Psoas muscle (tissue), 8 donors: Measurements from ENCODE around the gene SEC24B. TPM values are rescaled to one million over a fixed set of nuclear protein-coding genes. Genes with fewer than 3 reads are reported as not detected.
"Not testable (repeated sequence)": the region's sequence is repeated elsewhere in the genome, so short reads cannot be mapped to it uniquely, and the experiment has no call there.

Experiments
- ATAC-seq, 4 donors: fragments of 200-7000 bp; cut with Tn5 transposase; one replicate each; pipeline ENCODE4 v1.9.1; 2020; ENCODE audit warnings: moderate library complexity in 3 of 4, mild to moderate bottlenecking in 2 of 4
- DNase-seq, 2 donors: peaks; one replicate each; pipeline ENCODE4 v3.0.0-alpha.2; 2020
- H3K27ac ChIP-seq: fragments of 200-600 bp; one replicate; pipeline ENCODE4 v1.8.0; 2022
- H3K27me3 ChIP-seq, 3 donors: fragments of 200-600 bp in 1 of 3; one replicate each; pipeline versions ENCODE4 v1.6.1 to v1.8.0; 2013 to 2022; ENCODE audit warnings: low read length in 2 of 3, mild to moderate bottlenecking in 2 of 3, moderate library complexity in 1 of 3; ENCODE audit not compliant: insufficient read depth in 3 of 3
- H3K36me3 ChIP-seq, 2 donors: fragments of 200-600 bp in 1 of 2; one replicate each; pipeline versions ENCODE4 v1.6.1 to v1.8.0; 2013 to 2022; ENCODE audit warnings: low read depth in 1 of 2, mild to moderate bottlenecking in 1 of 2, moderate library complexity in 1 of 2; ENCODE audit not compliant: insufficient read depth in 1 of 2
- H3K4me1 ChIP-seq: fragments of 200-600 bp; one replicate; pipeline ENCODE4 v1.8.0; 2022
- H3K4me3 ChIP-seq: fragments of 200-600 bp; one replicate; pipeline ENCODE4 v1.8.0; 2022; ENCODE audit warnings: mild to moderate bottlenecking
- H3K9me3 ChIP-seq: fragments of 200-600 bp; one replicate; pipeline ENCODE4 v1.8.0; 2022
- CTCF ChIP-seq: fragments of 200-600 bp; IDR thresholded peaks from one replicate; pipeline ENCODE4 v1.8.0; 2022; ENCODE audit warnings: antibody characterized with exemption
- WGBS, 3 donors: extraction: QIAGEN DNeasy Blood & Tissue Kit; methylation state at CpG; one replicate each; pipeline versions ENCODE4 v1.1.6 to v1.1.7; 2013; 5-methylcytosine and 5-hydroxymethylcytosine counted together
- intact Hi-C, 2 donors: fragments of 100-400 bp; cut with DNase I; formaldehyde crosslinking; loops; one replicate each; pipeline versions ENCODE4 v1.11.0 to v1.14.2; 2022
- polyA plus RNA-seq, 3 donors: library from polyadenylated mRNA; stranded (reverse); fragments of 200-250 nt; gene quantifications; one replicate each; pipeline ENCODE4 v1.2.3, GENCODE V29; 2013
- total RNA-seq, 4 donors: library from RNA; stranded (reverse); fragmentation: NEBNext Ultra II Directional in 2 of 4; extraction: Animal tissue kit (Norgen Biotek cat#: 25700) in 2 of 4; gene quantifications; one replicate each; pipeline versions ENCODE4 v1.2.1 to v1.2.4, GENCODE V29; 2021 to 2023
- donor health status: healthy with polysubstance abuse.
- donor health status: DM: no; HTN: no; CAD: no; lungs with moderate emphysema.
- donor health status: Bipolar disorder and iron deficiency.
- donor health status: healthy.
- donor health status: DM: yes; HTN: yes; CAD: no.
- donor health status: DM: no; HTN: no; CAD: no.
- donor health status: DM: no; HTN: no; CAD: no.
- donor health status: DM: yes; HTN: yes; CAD: no.

SEC24B gene
- total and polyA plus RNA-seq, 7 donors, result 14.6 to 34.8 (median 30.3) TPM

GRCh38 chr4:109510687-109511086 is 77.1 kb downstream of the SEC24B start:
- ATAC-seq (no peak), DNase-seq (no peak)
- Histone ChIP-seq H3K27ac (no peak overlapping the region), H3K4me1 (no peaks in the 10 kb centered on the region), H3K27me3 (no peaks in the 10 kb centered on the region), H3K4me3 (no peak overlapping the region), H3K9me3 (no peaks in the 10 kb centered on the region), H3K36me3 (peaks cover 0 to 100% of the 10 kb centered on the region in 2 donors)
- TF ChIP-seq CTCF, result no peak
- intact Hi-C loops, result loop anchor here in 1 of 2 donors (5.0 to 10.0 kb wide), 2 partner anchors 88 to 454 kb away; no protein-coding TSS in a partner anchor
- 68 to 78% (median 77%) methylated on average over 2 of the region's 2 CpGs for WGBS, 3 donors

GRCh38 chr4:109511414-109511813 is 77.8 kb downstream of the SEC24B start:
- 53 to 64% (median 54%) methylated on average over 2 of the region's 2 CpGs for WGBS, 3 donors
- ATAC-seq (no peak), DNase-seq (no peak)
- H3K4me3 ChIP-seq, result no peak overlapping the region
- no peak overlapping the region for H3K27ac ChIP-seq
- no peak for TF ChIP-seq CTCF
- H3K36me3 ChIP-seq, result peaks cover 0 to 100% of the 10 kb centered on the region in 2 donors
- intact Hi-C loops, result loop anchor here in 1 of 2 donors (5.0 to 10.0 kb wide), 2 partner anchors 89 to 453 kb away; no protein-coding TSS in a partner anchor
- no peaks in the 10 kb centered on the region for H3K9me3 ChIP-seq
- no peaks in the 10 kb centered on the region for H3K27me3 ChIP-seq
- H3K4me1 ChIP-seq, result no peaks in the 10 kb centered on the region

- not testable (repeated sequence) for H3K27me3 ChIP-seq, DNase-seq, ATAC-seq, H3K9me3 ChIP-seq, H3K4me1 ChIP-seq, H3K27ac ChIP-seq, H3K4me3 ChIP-seq
- intact Hi-C loops, result loop anchor here in 1 of 2 donors (5.0 to 10.0 kb wide), 2 partner anchors 91 to 451 kb away; no protein-coding TSS in a partner anchor
- peaks cover 0 to 100% of the 10 kb centered on the region in 2 donors for H3K36me3 ChIP-seq
- 97 to 99% (median 98%) methylated on average over 12 of the region's 12 CpGs for WGBS, 3 donors
Observed at GRCh38 chr4:109513368-109513767, 79.8 kb downstream of the SEC24B start.

- no peak for TF ChIP-seq CTCF
- H3K4me1 ChIP-seq, result no peaks in the 10 kb centered on the region
- DNase-seq (no peak), ATAC-seq (no peak)
- no peaks in the 10 kb centered on the region for H3K27me3 ChIP-seq
- H3K36me3 ChIP-seq, result peaks cover 7 to 99% of the 10 kb centered on the region in 2 donors
- H3K27ac ChIP-seq, result no peak overlapping the region
- H3K4me3 ChIP-seq, result no peak overlapping the region
- H3K9me3 ChIP-seq, result no peaks in the 10 kb centered on the region
- intact Hi-C loops, result no loop called here
Observed at GRCh38 chr4:109532182-109532581, 98.6 kb downstream of the SEC24B start.

GRCh38 chr4:109545401-109545800 is 111.8 kb downstream of the SEC24B start:
- TF ChIP-seq CTCF, result no peak
- Histone ChIP-seq H3K27me3 (no peaks in the 10 kb centered on the region), H3K4me1 (no peaks in the 10 kb centered on the region), H3K9me3 (no peaks in the 10 kb centered on the region), H3K4me3 (no peak overlapping the region), H3K27ac (no peak overlapping the region), H3K36me3 (peaks cover 0 to 34% of the 10 kb centered on the region in 2 donors)
- 93 to 96% (median 94%) methylated on average over 1 of the region's 1 CpG for WGBS, 3 donors
- DNase-seq (no peak), ATAC-seq (no peak)
- intact Hi-C loops, result loop anchor here in 1 of 2 donors (10.0 kb wide), 1 partner anchor 121 kb away; no protein-coding TSS in a partner anchor
